ENCODE results near the gene DYDC1. TPM values are rescaled to one million over a fixed set of nuclear protein-coding genes. Genes with fewer than 3 reads are reported as not detected.

The DYDC1 gene
- total and polyA plus RNA-seq, 4 donors, result 0.23 TPM; not detected in 3

DNA sequence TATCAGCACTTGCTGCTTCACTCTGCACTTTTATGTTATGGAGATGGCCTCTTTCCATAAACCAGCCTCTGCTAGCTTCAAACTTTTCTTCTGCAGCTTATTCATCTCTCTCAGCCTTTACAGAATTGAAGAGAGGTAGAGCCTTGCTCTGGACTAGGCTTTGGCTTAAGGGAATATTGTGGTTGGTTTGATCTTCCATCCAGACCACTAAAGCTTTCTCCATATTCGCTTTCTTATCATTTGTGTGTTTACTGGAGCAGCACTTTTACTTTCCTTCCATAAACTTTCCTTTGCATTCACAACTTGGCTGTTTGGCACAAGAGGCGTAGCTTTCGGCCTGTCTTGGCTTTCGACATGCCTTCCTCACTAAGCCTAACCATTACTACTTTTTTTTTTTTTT lies 23.6 kb upstream of the DYDC1 start:
- TF ChIP-seq YY1 (IDR thresholded peaks at IDR 0.05) (no peak), FOXA1 (IDR thresholded peaks at IDR 0.05) (no peak), ATF3 (IDR thresholded peaks at IDR 0.05) (no peak), RAD21 (IDR thresholded peaks at IDR 0.05) (no peak), ZBTB33 (IDR thresholded peaks at IDR 0.05) (no peak), RXRA (IDR thresholded peaks at IDR 0.05) (no peak), EGR1 (IDR thresholded peaks at IDR 0.05; ENCODE audit: low read depth in 2 of 2) (no peak), CTCF (IDR thresholded peaks at IDR 0.05; ENCODE audit: low read depth, low read length, missing input control) (no peak), NR2F2 (IDR thresholded peaks at IDR 0.05) (no peak), GABPA (IDR thresholded peaks at IDR 0.05 in 1 of 2, conservative IDR thresholded peaks at IDR 0.05 in 1 of 2) (no peak), TAF1 (conservative IDR thresholded peaks at IDR 0.05) (no peak), MAX (IDR thresholded peaks at IDR 0.05) (no peak), HNF4A (conservative IDR thresholded peaks at IDR 0.05) (no peak), FOXA2 (IDR thresholded peaks at IDR 0.05) (no peak), JUND (IDR thresholded peaks at IDR 0.05) (no peak), SP1 (IDR thresholded peaks at IDR 0.05) (no peak)
- TF ChIP-seq, protein P1, sequence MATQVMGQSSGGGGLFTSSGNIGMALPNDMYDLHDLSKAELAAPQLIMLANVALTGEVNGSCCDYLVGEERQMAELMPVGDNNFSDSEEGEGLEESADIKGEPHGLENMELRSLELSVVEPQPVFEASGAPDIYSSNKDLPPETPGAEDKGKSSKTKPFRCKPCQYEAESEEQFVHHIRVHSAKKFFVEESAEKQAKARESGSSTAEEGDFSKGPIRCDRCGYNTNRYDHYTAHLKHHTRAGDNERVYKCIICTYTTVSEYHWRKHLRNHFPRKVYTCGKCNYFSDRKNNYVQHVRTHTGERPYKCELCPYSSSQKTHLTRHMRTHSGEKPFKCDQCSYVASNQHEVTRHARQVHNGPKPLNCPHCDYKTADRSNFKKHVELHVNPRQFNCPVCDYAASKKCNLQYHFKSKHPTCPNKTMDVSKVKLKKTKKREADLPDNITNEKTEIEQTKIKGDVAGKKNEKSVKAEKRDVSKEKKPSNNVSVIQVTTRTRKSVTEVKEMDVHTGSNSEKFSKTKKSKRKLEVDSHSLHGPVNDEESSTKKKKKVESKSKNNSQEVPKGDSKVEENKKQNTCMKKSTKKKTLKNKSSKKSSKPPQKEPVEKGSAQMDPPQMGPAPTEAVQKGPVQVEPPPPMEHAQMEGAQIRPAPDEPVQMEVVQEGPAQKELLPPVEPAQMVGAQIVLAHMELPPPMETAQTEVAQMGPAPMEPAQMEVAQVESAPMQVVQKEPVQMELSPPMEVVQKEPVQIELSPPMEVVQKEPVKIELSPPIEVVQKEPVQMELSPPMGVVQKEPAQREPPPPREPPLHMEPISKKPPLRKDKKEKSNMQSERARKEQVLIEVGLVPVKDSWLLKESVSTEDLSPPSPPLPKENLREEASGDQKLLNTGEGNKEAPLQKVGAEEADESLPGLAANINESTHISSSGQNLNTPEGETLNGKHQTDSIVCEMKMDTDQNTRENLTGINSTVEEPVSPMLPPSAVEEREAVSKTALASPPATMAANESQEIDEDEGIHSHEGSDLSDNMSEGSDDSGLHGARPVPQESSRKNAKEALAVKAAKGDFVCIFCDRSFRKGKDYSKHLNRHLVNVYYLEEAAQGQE (IDR thresholded peaks at IDR 0.05), result no peak

More for the DNA sequence above, 23.6 kb upstream of the DYDC1 start:
- no peaks in the 10 kb centered on the region for H3K36me3 ChIP-seq (ENCODE audit: control insufficient read depth in 4 of 4, insufficient read depth in 3 of 4, low read depth in 1 of 4, low read length in 3 of 4)
- no peak overlapping the region for H3K4me3 ChIP-seq (ENCODE audit: low read depth in 1 of 3, low read length in 3 of 3)
- no peaks in the 10 kb centered on the region for H3K27me3 ChIP-seq (ENCODE audit: control insufficient read depth in 4 of 4, insufficient read depth in 4 of 4, low read length in 3 of 4)
- H3K27ac ChIP-seq (ENCODE audit: low read depth in 1 of 2, low read length in 2 of 2), result no peak overlapping the region
- no peak overlapping the region for H3K9ac ChIP-seq (ENCODE audit: low read depth in 1 of 2, low read length in 2 of 2)
- no peak for DNase-seq (ENCODE audit: low spot score)
- H3K9me3 ChIP-seq (ENCODE audit: control insufficient read depth in 4 of 4, low read length in 3 of 4), result no peaks in the 10 kb centered on the region
- WGBS, result 95% methylated on average over 4 of the region's 4 CpGs
- H3K4me1 ChIP-seq (ENCODE audit: control insufficient read depth in 4 of 4, insufficient read depth in 4 of 4, low read length in 3 of 4), result peaks cover 0 to 5% (median 3%) of the 10 kb centered on the region in 4 donors
